HG03060 (cell line): ENCODE results near the gene ARHGAP10.
A peak's percentile ranks its signal among the peaks of the same experiment; 100 is the strongest.

Source experiments
- ATAC-seq: cut with Tn5 transposase; IDR thresholded peaks from one replicate; pipeline ENCODE4 v1.9.1; 2021; ENCODE audit warnings: low read depth, moderate number of reproducible peaks; ENCODE audit not compliant: unreplicated experiment

Gene ARHGAP10

GRCh38 chr4:148112231-148112982 is 380.5 kb downstream of the ARHGAP10 start:
- no peak for ATAC-seq

GRCh38 chr4:148114436-148114835 is 382.5 kb downstream of the ARHGAP10 start:
- ATAC-seq: no peak

- no peak for ATAC-seq
Observed at GRCh38 chr4:148116264-148116663, 384.4 kb downstream of the ARHGAP10 start.

- no peak for ATAC-seq
Observed at GRCh38 chr4:148116969-148117368, 385.1 kb downstream of the ARHGAP10 start.

- no peak for ATAC-seq
Observed at GRCh38 chr4:148118179-148118578, 386.3 kb downstream of the ARHGAP10 start.

- ATAC-seq: peak; percentile 46
Observed at GRCh38 chr4:148118633-148119032, 386.7 kb downstream of the ARHGAP10 start.

- ATAC-seq: no peak
Observed at GRCh38 chr4:148120216-148120615, 388.3 kb downstream of the ARHGAP10 start.
